IMR-90 (cell line): ENCODE data around the gene NOS3. TPM values are rescaled to one million over a fixed set of nuclear protein-coding genes. Genes with fewer than 3 reads are reported as not detected.

Source experiments
- ATAC-seq: fragments of 200-7000 bp; cut with Tn5 transposase; 2 replicates; pipeline ENCODE4 v1.9.1; 2020; ENCODE audit warnings: low read depth, mild to moderate bottlenecking, moderate library complexity
- BruUV-seq: library from RNA; stranded (reverse); fragments of 400-500 nt; replicated peaks from 2 replicates; lab custom pipeline; 2021; lab: Mats Ljungman, UMichigan
- CTCF ChIA-PET: fragments of 300-600 bp; formaldehyde crosslinking; extraction: SDS; loops from one replicate; lab custom pipeline; 2021; ENCODE audit warnings: antibody characterized with exemption; lab: Yijun Ruan, JAX
- POLR2A ChIA-PET: fragments of 300-600 bp; sonication (Branson Sonifier 250); formaldehyde crosslinking; loops from one replicate; lab custom pipeline; 2022; ENCODE audit warnings: antibody characterized with exemption; ENCODE audit not compliant: unreplicated experiment; lab: Charles Lee
- DNase-seq: peaks from one replicate; pipeline ENCODE4 v3.0.0; 2013
- H2AFZ ChIP-seq: replicated peaks from 2 replicates; pipeline ENCODE3; 2013; ENCODE audit warnings: low read length, mild to moderate bottlenecking; ENCODE audit not compliant: poor library complexity
- H2AK5ac ChIP-seq: 2 replicates; pipeline ENCODE4 v1.6.1; 2013; ENCODE audit warnings: low read depth, low read length, inconsistent platforms
- H2AK9ac ChIP-seq: replicated peaks from 2 replicates; pipeline ENCODE3; 2013; ENCODE audit warnings: mild to moderate bottlenecking, low read depth, low read length, moderate library complexity; ENCODE audit not compliant: poor library complexity
- H2BK120ac ChIP-seq: 2 replicates; pipeline ENCODE4 v1.6.1; 2013; ENCODE audit warnings: low read depth, low read length, inconsistent platforms
- H2BK15ac ChIP-seq: 3 replicates; pipeline ENCODE4 v1.6.1; 2013; ENCODE audit warnings: low read depth, low read length, inconsistent platforms
- H2BK20ac ChIP-seq: 2 replicates; pipeline ENCODE4 v1.6.1; 2013; ENCODE audit warnings: low read depth, mild to moderate bottlenecking, inconsistent platforms, low read length, moderate library complexity
- H2BK5ac ChIP-seq: 2 replicates; pipeline ENCODE4 v1.6.1; 2013; ENCODE audit warnings: mild to moderate bottlenecking, low read depth, low read length, inconsistent platforms; ENCODE audit not compliant: poor library complexity, severe bottlenecking
- H3K14ac ChIP-seq: replicated peaks from 2 replicates; pipeline ENCODE4 v1.6.1; 2013; ENCODE audit warnings: low read depth, low read length, inconsistent platforms
- H3K18ac ChIP-seq: 2 replicates; pipeline ENCODE4 v1.6.1; 2013; ENCODE audit warnings: low read depth, low read length, control low read depth
- H3K23ac ChIP-seq: 2 replicates; pipeline ENCODE4 v1.6.1; 2013; ENCODE audit warnings: low read depth, low read length, inconsistent platforms
- H3K27ac ChIP-seq: 2 replicates; pipeline ENCODE4 v1.5.1; 2013; ENCODE audit warnings: mild to moderate bottlenecking, control low read depth, low read length; ENCODE audit not compliant: insufficient read depth
- H3K27me3 ChIP-seq: 2 replicates; pipeline ENCODE4 v1.6.1; 2013; ENCODE audit warnings: low read length; ENCODE audit not compliant: control insufficient read depth, insufficient read depth
- H3K36me3 ChIP-seq: 2 replicates; pipeline ENCODE4 v1.6.1; 2013; ENCODE audit warnings: low read length, mixed read lengths; ENCODE audit not compliant: control insufficient read depth, insufficient read depth
- H3K4ac ChIP-seq: 2 replicates; pipeline ENCODE4 v1.6.1; 2013; ENCODE audit warnings: low read depth, low read length, inconsistent platforms
- H3K4me1 ChIP-seq: 2 replicates; pipeline ENCODE4 v1.6.1; 2013; ENCODE audit warnings: low read length, mixed read lengths; ENCODE audit not compliant: control insufficient read depth, insufficient read depth
- H3K4me2 ChIP-seq: 2 replicates; pipeline ENCODE4 v1.6.1; 2013; ENCODE audit warnings: low read depth, mild to moderate bottlenecking, control low read depth, low read length, moderate library complexity
- H3K4me3 ChIP-seq: 2 replicates; pipeline ENCODE4 v1.5.1; 2013; ENCODE audit warnings: low read depth, mild to moderate bottlenecking, control low read depth, low read length, moderate library complexity; ENCODE audit not compliant: insufficient read depth
- H3K56ac ChIP-seq: 2 replicates; pipeline ENCODE4 v1.6.1; 2013; ENCODE audit warnings: low read length, inconsistent platforms; ENCODE audit not compliant: insufficient read depth; ENCODE audit errors: extremely low read depth
- H3K79me1 ChIP-seq, 2 experiments: 2 replicates each; pipeline ENCODE4 v1.6.1; 2013; ENCODE audit warnings: low read length in 2 of 2, inconsistent platforms in 1 of 2, low read depth in 1 of 2
- H3K9ac ChIP-seq: 2 replicates; pipeline ENCODE4 v1.6.1; 2013; ENCODE audit warnings: low read depth, low read length, control low read depth
- H3K9me1 ChIP-seq: 2 replicates; pipeline ENCODE4 v1.6.1; 2013; ENCODE audit warnings: low read length, inconsistent platforms; ENCODE audit not compliant: insufficient read depth
- H3K9me3 ChIP-seq: 2 replicates; pipeline ENCODE4 v1.6.1; 2013; ENCODE audit warnings: low read length; ENCODE audit not compliant: control insufficient read depth, insufficient read depth
- H4K20me1 ChIP-seq: 2 replicates; pipeline ENCODE4 v1.6.1; 2013; ENCODE audit warnings: low read length, inconsistent platforms; ENCODE audit not compliant: insufficient read depth
- H4K5ac ChIP-seq: 2 replicates; pipeline ENCODE4 v1.6.1; 2013; ENCODE audit warnings: mild to moderate bottlenecking, low read depth, low read length, control low read depth
- H4K8ac ChIP-seq, 2 experiments: 2 replicates each; pipeline ENCODE4 v1.6.1; 2013; ENCODE audit warnings: low read depth in 2 of 2, low read length in 2 of 2, control low read depth in 1 of 2, inconsistent platforms in 1 of 2
- H4K91ac ChIP-seq: 2 replicates; pipeline ENCODE4 v1.6.1; 2013; ENCODE audit warnings: low read depth, low read length, inconsistent platforms; ENCODE audit not compliant: insufficient read depth
- POLR2A ChIP-seq: IDR thresholded peaks from 2 replicates; pipeline ENCODE4 v1.6.1; 2012; ENCODE audit warnings: mild to moderate bottlenecking, low read depth, low read length
- SMC3 ChIP-seq: fragments of 150-350 bp; IDR thresholded peaks from 2 replicates; pipeline ENCODE4 v1.6.1; 2016; ENCODE audit warnings: low read depth, mild to moderate bottlenecking, antibody characterized with exemption, low read length, moderate library complexity
- WGBS, 2 experiments: methylation state at CpG; one replicate each; pipeline versions ENCODE4 v1.1.5 to v1.1.7; 2013; ENCODE audit warnings: missing lambda C conversion rate in 2 of 2; ENCODE audit not compliant: insufficient read length in 1 of 2; ENCODE audit errors: extremely low coverage in 2 of 2; 5-methylcytosine and 5-hydroxymethylcytosine counted together
- dilution Hi-C: fragments of 300-500 bp; cut with HindIII; formaldehyde crosslinking; loops from one replicate; pipeline ENCODE4 v1.14.3; 2018; ENCODE audit warnings: low sequenced_read_pairs; ENCODE audit not compliant: unreplicated experiment
- in situ Hi-C: fragments of 300-500 bp; cut with MboI; formaldehyde crosslinking; loops from 3 replicates; pipeline ENCODE4 v1.14.3; 2019; ENCODE audit warnings: low sequenced_read_pairs, inconsistent platforms, mixed read lengths
- intact Hi-C: fragments of 100-400 bp; cut with micrococcal nuclease; formaldehyde crosslinking; loops from 2 replicates; pipeline ENCODE4 v1.10.0; 2022
- polyA plus RNA-seq, 3 experiments: library from polyadenylated mRNA; depleted of rRNA; stranded (reverse); fragments of >200 nt; gene quantifications; 2 replicates each; pipeline ENCODE4 v1.2.3, GENCODE V29; 2012; ENCODE audit warnings: low replicate concordance in 1 of 3
- total RNA-seq: library from RNA; depleted of rRNA; stranded (reverse); fragments of >200 nt; gene quantifications from 2 replicates; pipeline ENCODE4 v1.2.3, GENCODE V29; 2012

The NOS3 gene
- total and polyA plus RNA-seq, 2 of the 4 experiments (the other 2 are of a cell fraction): 0.72 to 2.0 TPM

DNA sequence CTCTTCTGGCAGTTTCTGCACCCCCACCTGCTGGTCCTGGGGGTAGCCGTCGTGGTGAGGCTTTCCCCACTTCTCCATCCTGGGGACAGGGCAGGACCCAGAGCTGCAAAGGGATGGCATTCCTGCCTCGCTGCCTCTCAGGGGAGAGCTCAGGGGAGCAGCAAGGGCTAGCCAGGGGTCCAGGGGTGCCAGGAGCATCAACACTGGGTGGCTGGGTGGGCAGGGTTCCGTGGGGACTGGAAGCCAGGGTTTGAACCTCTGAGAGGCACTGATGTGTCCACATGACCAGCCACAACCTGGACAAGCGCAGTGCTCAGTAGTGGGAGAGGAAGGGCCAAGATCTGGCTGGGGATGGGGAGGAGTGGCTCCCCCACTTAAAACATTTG, 43.0 kb downstream of the NOS3 start:
- Histone ChIP-seq H3K4ac (no peak overlapping the region), H3K9me1 (peaks cover 7% of the 10 kb centered on the region), H2BK5ac (no peak overlapping the region), H2BK15ac (no peak overlapping the region), H3K4me1 (peaks cover 8% of the 10 kb centered on the region), H2AK9ac (peak overlapping the region; percentile 42), H4K20me1 (peaks cover under 1% of the 10 kb centered on the region; the same call in 1 of the 2 replicates), H2AFZ (no peak overlapping the region), H2AK5ac (no peak overlapping the region), H2BK20ac (no peak overlapping the region), H3K18ac (no peak overlapping the region), H3K36me3 (peaks cover 30% of the 10 kb centered on the region), H3K27me3 (no peaks in the 10 kb centered on the region), H3K14ac (no peak overlapping the region), H3K9ac (no peak overlapping the region), H4K5ac (no peak overlapping the region), H3K56ac (no peak overlapping the region), H3K4me3 (no peak overlapping the region), H3K9me3 (no peaks in the 10 kb centered on the region), H3K23ac (no peak overlapping the region), H3K27ac (no peak overlapping the region), H2BK120ac (no peak overlapping the region), H3K4me2 (no peak overlapping the region), H3K79me1 (peaks cover 10 to 28% of the 10 kb centered on the region in 2 experiments; a peak in 3 of 4 replicates), H4K8ac (no peak overlapping the region), H4K91ac (no peak overlapping the region)
- no peak for ATAC-seq
- dilution Hi-C loops: no loop called here
- BruUV-seq: no TSS peak
- ChIA-PET CTCF (interaction anchor here (0.5 kb wide), 1 partner anchor 22 kb away, joined by 3 read pairs; no protein-coding TSS in a partner anchor), POLR2A (no interaction called here)
- no peak for TF ChIP-seq SMC3
- no peak for TF ChIP-seq POLR2A
- no peak for DNase-seq
- in situ Hi-C loops: no loop called here
- no CpG with 5 or more reads among the region's 5 CpGs for WGBS, 2 experiments
- intact Hi-C loops: no loop called here
